ENCODE data around the gene SCN7A.

DNA sequence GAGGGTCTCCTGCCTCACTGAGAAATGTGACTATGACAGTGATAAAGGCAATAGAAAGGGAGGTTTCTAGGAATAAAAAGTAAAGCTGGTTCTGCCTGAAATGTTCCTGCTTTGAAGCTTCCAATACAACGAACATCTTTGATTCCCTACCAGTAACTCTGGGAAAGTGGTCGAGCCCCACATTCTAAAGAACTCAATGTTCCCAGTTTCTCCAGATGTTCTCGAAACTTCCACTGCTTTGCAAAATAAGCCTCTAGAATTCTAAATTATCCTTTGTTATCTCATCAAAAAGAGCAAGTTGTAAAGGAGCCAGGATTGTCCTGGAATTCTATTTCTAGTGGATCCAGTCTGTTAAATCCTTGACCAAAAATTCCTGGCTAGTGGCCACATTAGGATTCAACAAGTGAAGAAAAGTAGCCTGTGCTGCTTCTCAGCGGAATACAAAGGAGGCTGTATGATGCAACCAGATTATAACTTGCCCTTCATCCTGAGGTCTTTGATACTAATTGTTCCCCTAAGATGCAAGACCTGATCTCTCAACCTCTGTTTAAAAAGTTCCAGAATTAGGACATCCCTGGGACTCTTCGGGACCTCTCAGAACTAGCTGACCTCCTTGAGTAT is 8.4 kb downstream of the SCN7A start:
- TF ChIP-seq EZH2phosphoT487 (IDR thresholded peaks at IDR 0.05; ENCODE audit: low read length) (no peak), EZH2 (optimal IDR thresholded peaks at IDR 0.05; ENCODE audit: low read depth, low read length) (no peak)
- TF ChIP-seq, protein P1, sequence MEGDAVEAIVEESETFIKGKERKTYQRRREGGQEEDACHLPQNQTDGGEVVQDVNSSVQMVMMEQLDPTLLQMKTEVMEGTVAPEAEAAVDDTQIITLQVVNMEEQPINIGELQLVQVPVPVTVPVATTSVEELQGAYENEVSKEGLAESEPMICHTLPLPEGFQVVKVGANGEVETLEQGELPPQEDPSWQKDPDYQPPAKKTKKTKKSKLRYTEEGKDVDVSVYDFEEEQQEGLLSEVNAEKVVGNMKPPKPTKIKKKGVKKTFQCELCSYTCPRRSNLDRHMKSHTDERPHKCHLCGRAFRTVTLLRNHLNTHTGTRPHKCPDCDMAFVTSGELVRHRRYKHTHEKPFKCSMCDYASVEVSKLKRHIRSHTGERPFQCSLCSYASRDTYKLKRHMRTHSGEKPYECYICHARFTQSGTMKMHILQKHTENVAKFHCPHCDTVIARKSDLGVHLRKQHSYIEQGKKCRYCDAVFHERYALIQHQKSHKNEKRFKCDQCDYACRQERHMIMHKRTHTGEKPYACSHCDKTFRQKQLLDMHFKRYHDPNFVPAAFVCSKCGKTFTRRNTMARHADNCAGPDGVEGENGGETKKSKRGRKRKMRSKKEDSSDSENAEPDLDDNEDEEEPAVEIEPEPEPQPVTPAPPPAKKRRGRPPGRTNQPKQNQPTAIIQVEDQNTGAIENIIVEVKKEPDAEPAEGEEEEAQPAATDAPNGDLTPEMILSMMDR (IDR thresholded peaks at IDR 0.05; ENCODE audit: low read length), result no peak

All from MM.1S (cell line).